HG03175 (cell line): ENCODE measurements around the gene LAMA2.
"Not testable (repeated sequence)": the region's sequence is repeated elsewhere in the genome, so short reads cannot be mapped to it uniquely, and the experiment has no call there.

Experiments used
- ATAC-seq: cut with Tn5 transposase; IDR thresholded peaks from one replicate; pipeline ENCODE4 v1.9.1; 2021; ENCODE audit warnings: mild to moderate bottlenecking, moderate library complexity; ENCODE audit not compliant: unreplicated experiment

Gene LAMA2

GRCh38 chr6:129115471-129115870 is 232.5 kb downstream of the LAMA2 start:
- ATAC-seq, result no peak

GRCh38 chr6:129117355-129117754 is 234.4 kb downstream of the LAMA2 start:
- no peak for ATAC-seq

GRCh38 chr6:129120856-129121638 is 238.1 kb downstream of the LAMA2 start:
- no peak for ATAC-seq

GRCh38 chr6:129124347-129124746 is 241.4 kb downstream of the LAMA2 start:
- no peak for ATAC-seq

GRCh38 chr6:129130106-129130505 is 247.2 kb downstream of the LAMA2 start:
- no peak for ATAC-seq

- ATAC-seq, result no peak
Observed at GRCh38 chr6:129130959-129131681, 248.2 kb downstream of the LAMA2 start.

GRCh38 chr6:129133770-129134192 is 250.8 kb downstream of the LAMA2 start:
- no peak for ATAC-seq

- no peak for ATAC-seq
Observed at GRCh38 chr6:129134535-129134934, 251.6 kb downstream of the LAMA2 start.

- no peak for ATAC-seq
Observed at GRCh38 chr6:129135451-129135850, 252.5 kb downstream of the LAMA2 start.

- no peak for ATAC-seq
Observed at GRCh38 chr6:129136751-129137150, 253.8 kb downstream of the LAMA2 start.

GRCh38 chr6:129138739-129139405 is 255.9 kb downstream of the LAMA2 start:
- ATAC-seq, result no peak

GRCh38 chr6:129140526-129140925 is 257.6 kb downstream of the LAMA2 start:
- no peak for ATAC-seq

- ATAC-seq, result no peak
Observed at GRCh38 chr6:129141499-129141898, 258.6 kb downstream of the LAMA2 start.

- no peak for ATAC-seq
Observed at GRCh38 chr6:129146902-129147301, 264.0 kb downstream of the LAMA2 start.

GRCh38 chr6:129150507-129150906 is 267.6 kb downstream of the LAMA2 start:
- no peak for ATAC-seq

GRCh38 chr6:129153257-129153656 is 270.3 kb downstream of the LAMA2 start:
- ATAC-seq, result no peak

- ATAC-seq, result not testable (repeated sequence)
Observed at GRCh38 chr6:129159242-129159641, 276.3 kb downstream of the LAMA2 start.

- ATAC-seq, result no peak
Observed at GRCh38 chr6:129162605-129163004, 279.7 kb downstream of the LAMA2 start.

- ATAC-seq, result no peak
Observed at GRCh38 chr6:129163551-129163950, 280.6 kb downstream of the LAMA2 start.

GRCh38 chr6:129164032-129164431 is 281.1 kb downstream of the LAMA2 start:
- ATAC-seq, result no peak

- ATAC-seq, result not testable (repeated sequence)
Observed at GRCh38 chr6:129172279-129172995, 289.5 kb downstream of the LAMA2 start.
